PC-3 (cell line): ENCODE data around the gene SLC8A3. TPM values are rescaled to one million over a fixed set of nuclear protein-coding genes. Genes with fewer than 3 reads are reported as not detected.
A peak's percentile ranks its signal among the peaks of the same experiment; 100 is the strongest.

ENCODE experiments used
- ATAC-seq: fragments of 200-7000 bp; cut with Tn5 transposase; 2 replicates; pipeline ENCODE4 v1.9.1; 2020; ENCODE audit warnings: mild to moderate bottlenecking, moderate library complexity
- BruUV-seq: library from RNA; stranded (reverse); fragments of 400-500 nt; replicated peaks from 2 replicates; lab custom pipeline; 2021; lab: Mats Ljungman, UMichigan
- CTCF ChIA-PET: fragments of 300-600 bp; sonication (Branson Sonifier 250); formaldehyde crosslinking; loops from one replicate; lab custom pipeline; 2022; ENCODE audit warnings: antibody characterized with exemption; lab: Charles Lee
- POLR2A ChIA-PET: fragments of 300-600 bp; sonication (Branson Sonifier 250); formaldehyde crosslinking; loops from one replicate; lab custom pipeline; 2022; ENCODE audit warnings: antibody characterized with exemption; ENCODE audit not compliant: unreplicated experiment; lab: Charles Lee
- DNase-seq: peaks from one replicate; pipeline ENCODE4 v3.0.0-alpha.2; 2015
- H2AFZ ChIP-seq: fragments of 300-600 bp; sonication (generic); 2 replicates; pipeline ENCODE4 v1.6.0; 2016; ENCODE audit warnings: antibody characterized with exemption, low read length
- H3F3A ChIP-seq: fragments of 300-600 bp; sonication (generic); one replicate; pipeline ENCODE4 v1.6.0; 2017; ENCODE audit warnings: antibody characterized with exemption, low read length, control low read depth, mild to moderate bottlenecking; ENCODE audit not compliant: unreplicated experiment
- H3K27ac ChIP-seq: fragments of 300-600 bp; sonication (generic); 2 replicates; pipeline ENCODE4 v1.5.1; 2016; ENCODE audit warnings: mild to moderate bottlenecking, low read length
- H3K27me3 ChIP-seq: fragments of 300-600 bp; sonication (generic); 2 replicates; pipeline ENCODE4 v1.6.1; 2016; ENCODE audit warnings: low read length, mixed read lengths
- H3K36me3 ChIP-seq: fragments of 300-600 bp; sonication (generic); 2 replicates; pipeline ENCODE4 v1.6.1; 2016; ENCODE audit warnings: low read depth, mixed run types, low read length, mixed read lengths
- H3K4me1 ChIP-seq: fragments of 300-600 bp; sonication (generic); 2 replicates; pipeline ENCODE4 v1.5.1; 2016; ENCODE audit warnings: low read length; ENCODE audit not compliant: insufficient read depth
- H3K4me2 ChIP-seq: fragments of 300-600 bp; sonication (generic); 2 replicates; pipeline ENCODE4 v1.6.0; 2016; ENCODE audit warnings: low read length
- H3K4me3 ChIP-seq: fragments of 300-600 bp; sonication (generic); 2 replicates; pipeline ENCODE4 v1.5.1; 2016; ENCODE audit warnings: mild to moderate bottlenecking, low read length, mixed read lengths
- H3K79me2 ChIP-seq: fragments of 300-600 bp; sonication (generic); 2 replicates; pipeline ENCODE4 v1.6.1; 2017; ENCODE audit warnings: low read length, mixed read lengths
- H3K9ac ChIP-seq: fragments of 300-600 bp; sonication (generic); 2 replicates; pipeline ENCODE4 v1.6.0; 2016; ENCODE audit warnings: mild to moderate bottlenecking, low read length
- H3K9me2 ChIP-seq: fragments of 300-600 bp; sonication (generic); replicated peaks from 2 replicates; pipeline ENCODE4 v1.6.1; 2016; ENCODE audit warnings: mixed run types, low read length, mixed read lengths
- H3K9me3 ChIP-seq: fragments of 300-600 bp; sonication (generic); 2 replicates; pipeline ENCODE4 v1.6.1; 2016; ENCODE audit warnings: low read length, mixed read lengths
- H4K20me1 ChIP-seq: fragments of 300-600 bp; sonication (generic); 2 replicates; pipeline ENCODE4 v1.6.1; 2016; ENCODE audit warnings: low read length, mixed read lengths
- EZH2 ChIP-seq: fragments of 300-600 bp; sonication (generic); IDR thresholded peaks from one replicate; pipeline ENCODE4 v1.6.1; 2017; ENCODE audit warnings: antibody characterized with exemption, mild to moderate bottlenecking, low read length; ENCODE audit not compliant: unreplicated experiment
- EZH2phosphoT487 ChIP-seq: fragments of 300-600 bp; sonication (generic); IDR thresholded peaks from 2 replicates; pipeline ENCODE4 v1.6.1; 2018; ENCODE audit warnings: mild to moderate bottlenecking, antibody characterized with exemption, low read length, borderline replicate concordance
- intact Hi-C: fragments of 100-400 bp; cut with micrococcal nuclease; formaldehyde crosslinking; loops from 2 replicates; pipeline ENCODE4 v1.9.0; 2023
- total RNA-seq: library from RNA; depleted of rRNA; stranded (reverse); fragments of >200 nt; gene quantifications from 2 replicates; pipeline ENCODE4 v1.2.3, GENCODE V29; 2014
- TF ChIP-seq, protein P1 (sequence below): fragments of 300-600 bp; sonication (generic); conservative IDR thresholded peaks from 2 replicates; pipeline ENCODE4 v1.5.1; 2017; ENCODE audit warnings: antibody characterized with exemption, low read depth, mild to moderate bottlenecking, low read length

SLC8A3 gene
- total RNA-seq, 1 experiment from 2014 or later: not detected

GRCh38 chr14:70098250-70098809, 90.4 kb downstream of the SLC8A3 start:
- no peaks in the 10 kb centered on the region for H3K9me2 ChIP-seq
- no peaks in the 10 kb centered on the region for H3K36me3 ChIP-seq
- no peak overlapping the region for H2AFZ ChIP-seq
- no peaks in the 10 kb centered on the region for H3K9me3 ChIP-seq
- CTCF ChIA-PET: no interaction called here
- no peak for TF ChIP-seq EZH2phosphoT487
- TF ChIP-seq EZH2: no peak
- TF ChIP-seq, protein P1, sequence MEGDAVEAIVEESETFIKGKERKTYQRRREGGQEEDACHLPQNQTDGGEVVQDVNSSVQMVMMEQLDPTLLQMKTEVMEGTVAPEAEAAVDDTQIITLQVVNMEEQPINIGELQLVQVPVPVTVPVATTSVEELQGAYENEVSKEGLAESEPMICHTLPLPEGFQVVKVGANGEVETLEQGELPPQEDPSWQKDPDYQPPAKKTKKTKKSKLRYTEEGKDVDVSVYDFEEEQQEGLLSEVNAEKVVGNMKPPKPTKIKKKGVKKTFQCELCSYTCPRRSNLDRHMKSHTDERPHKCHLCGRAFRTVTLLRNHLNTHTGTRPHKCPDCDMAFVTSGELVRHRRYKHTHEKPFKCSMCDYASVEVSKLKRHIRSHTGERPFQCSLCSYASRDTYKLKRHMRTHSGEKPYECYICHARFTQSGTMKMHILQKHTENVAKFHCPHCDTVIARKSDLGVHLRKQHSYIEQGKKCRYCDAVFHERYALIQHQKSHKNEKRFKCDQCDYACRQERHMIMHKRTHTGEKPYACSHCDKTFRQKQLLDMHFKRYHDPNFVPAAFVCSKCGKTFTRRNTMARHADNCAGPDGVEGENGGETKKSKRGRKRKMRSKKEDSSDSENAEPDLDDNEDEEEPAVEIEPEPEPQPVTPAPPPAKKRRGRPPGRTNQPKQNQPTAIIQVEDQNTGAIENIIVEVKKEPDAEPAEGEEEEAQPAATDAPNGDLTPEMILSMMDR: no peak
- no peak overlapping the region for H3K4me3 ChIP-seq
- intact Hi-C loops: loop anchor here (5.0 kb wide), 1 partner anchor 94 kb away; no protein-coding TSS in a partner anchor
- H3K27me3 ChIP-seq: peaks cover 70% of the 10 kb centered on the region
- H3F3A ChIP-seq: no peaks in the 10 kb centered on the region
- H4K20me1 ChIP-seq: no peaks in the 10 kb centered on the region
- H3K4me2 ChIP-seq: no peak overlapping the region
- POLR2A ChIA-PET: no interaction called here
- no peaks in the 10 kb centered on the region for H3K79me2 ChIP-seq
- no peaks in the 10 kb centered on the region for H3K4me1 ChIP-seq
- DNase-seq (no peak), ATAC-seq (no peak)
- BruUV-seq: no TSS peak
- no peak overlapping the region for H3K9ac ChIP-seq
- H3K27ac ChIP-seq: no peak overlapping the region

GRCh38 chr14:70097576-70098249, 91.0 kb downstream of the SLC8A3 start:
- no peak overlapping the region for H3K9ac ChIP-seq
- ATAC-seq: no peak
- H2AFZ ChIP-seq: no peak overlapping the region
- no peaks in the 10 kb centered on the region for H3K79me2 ChIP-seq
- no peaks in the 10 kb centered on the region for H3K9me2 ChIP-seq
- no peaks in the 10 kb centered on the region for H3F3A ChIP-seq
- no peaks in the 10 kb centered on the region for H3K9me3 ChIP-seq
- H3K36me3 ChIP-seq: no peaks in the 10 kb centered on the region
- TF ChIP-seq, protein P1: no peak
- TF ChIP-seq EZH2phosphoT487 (no peak), EZH2 (no peak)
- DNase-seq: no peak
- POLR2A ChIA-PET: no interaction called here
- intact Hi-C loops: loop anchor here (5.0 kb wide), 1 partner anchor 95 kb away; no protein-coding TSS in a partner anchor
- H3K27me3 ChIP-seq: peaks cover 70% of the 10 kb centered on the region
- CTCF ChIA-PET: no interaction called here
- BruUV-seq: no TSS peak
- no peaks in the 10 kb centered on the region for H3K4me1 ChIP-seq
- H3K27ac ChIP-seq: no peak overlapping the region
- H3K4me2 ChIP-seq: no peak overlapping the region
- no peaks in the 10 kb centered on the region for H4K20me1 ChIP-seq
- H3K4me3 ChIP-seq: no peak overlapping the region

DNA sequence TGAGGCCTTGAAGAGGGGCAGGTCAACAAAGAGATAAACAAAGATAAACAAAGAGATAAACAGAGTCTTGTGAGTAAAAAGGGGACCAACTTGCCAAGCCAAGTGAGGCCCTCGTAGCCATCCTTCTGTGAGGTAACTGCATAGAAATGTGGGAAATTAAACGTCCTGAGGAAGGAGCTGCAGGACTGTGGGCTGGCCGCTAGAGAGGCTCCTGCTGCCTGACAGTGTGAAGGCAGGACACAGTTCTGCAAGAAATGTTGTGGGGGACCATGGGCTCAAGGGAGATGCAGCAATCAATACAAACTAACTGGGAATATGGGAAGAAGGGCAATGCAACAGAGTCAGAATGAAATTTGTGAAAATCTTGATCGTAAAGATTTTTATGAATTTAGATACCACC, 91.9 kb downstream of the SLC8A3 start:
- Histone ChIP-seq H3K27me3 (peaks cover 75% of the 10 kb centered on the region), H2AFZ (no peak overlapping the region), H3K79me2 (no peaks in the 10 kb centered on the region), H3F3A (no peaks in the 10 kb centered on the region), H3K9me3 (no peaks in the 10 kb centered on the region), H3K4me3 (no peak overlapping the region), H3K36me3 (no peaks in the 10 kb centered on the region), H3K4me1 (no peaks in the 10 kb centered on the region), H3K27ac (no peak overlapping the region), H3K9me2 (no peaks in the 10 kb centered on the region), H3K4me2 (no peak overlapping the region), H4K20me1 (no peaks in the 10 kb centered on the region), H3K9ac (no peak overlapping the region)
- BruUV-seq: no TSS peak
- ATAC-seq: peak; percentile 95
- ChIA-PET POLR2A (interaction anchor here (0.7 kb wide), 1 partner anchor 11 kb away, joined by 3 read pairs; no protein-coding TSS in a partner anchor), CTCF (interaction anchor here (0.6 to 0.8 kb wide), 2 partner anchors 9 to 223 kb away, joined by 5 to 9 read pairs; no protein-coding TSS in a partner anchor)
- DNase-seq: peak; percentile 33
- TF ChIP-seq, protein P1: peak; percentile 51; the same call in 1 of the 2 replicates
- TF ChIP-seq EZH2phosphoT487 (no peak), EZH2 (no peak)
- intact Hi-C loops: loop anchor here (5.0 kb wide), 1 partner anchor 95 kb away; no protein-coding TSS in a partner anchor
